K562 (cell line): ENCODE data around the gene NLRP5. TPM values are rescaled to one million over a fixed set of nuclear protein-coding genes. Genes with fewer than 3 reads are reported as not detected.

Experiments used
- ATAC-seq: fragments of 200-7000 bp; cut with Tn5 transposase; 3 replicates; pipeline ENCODE4 v1.9.1; 2020; ENCODE audit warnings: moderate library complexity
- BruUV-seq: library from RNA; stranded (reverse); fragments of 400-500 nt; replicated peaks from 2 replicates; lab custom pipeline; 2021; lab: Mats Ljungman, UMichigan
- CTCF ChIA-PET: fragments of 300-600 bp; formaldehyde crosslinking; extraction: SDS; loops from one replicate; lab custom pipeline; 2021; ENCODE audit warnings: low intra/inter-chr PET ratio; lab: Yijun Ruan, JAX
- POLR2A ChIA-PET: fragments of 300-600, 350-650 bp; sonication (Branson Sonifier 250); formaldehyde crosslinking; extraction: SDS; loops from one replicate; lab custom pipeline; 2021; ENCODE audit warnings: antibody characterized with exemption, inconsistent platforms; lab: Yijun Ruan, JAX
- DNase-seq, 4 experiments: peaks; one replicate each; pipeline versions ENCODE4 v3.0.0 to v3.0.0-alpha.2; 2011 to 2018; ENCODE audit warnings: low spot score in 3 of 4, mixed read lengths in 3 of 4; ENCODE audit errors: extremely low read depth in 1 of 4
- FAIRE-seq: peaks from 2 replicates; lab custom pipeline; 2011; peaks lifted over from hg19 to GRCh38; lab: Jason Lieb, UNC
- H2AFZ ChIP-seq: 2 replicates; pipeline ENCODE4 v1.6.0; 2011; ENCODE audit warnings: low read depth, low read length, control low read depth, inconsistent platforms
- H3K27ac ChIP-seq: fragments of 200-600 bp; 3 replicates; pipeline ENCODE4 v1.8.0; 2011; ENCODE audit warnings: low read depth, mild to moderate bottlenecking, control low read depth, inconsistent platforms, low read length, moderate library complexity, mixed read lengths; ENCODE audit errors: extremely low read depth
- H3K27me3 ChIP-seq, 2 experiments: fragments of 300-600 bp in 1 of 2; 2 replicates in 1 of 2; 3 replicates in 1 of 2; pipeline versions ENCODE4 v1.6.0 to v1.8.0; 2011; ENCODE audit warnings: inconsistent platforms in 2 of 2, low read length in 2 of 2, mild to moderate bottlenecking in 1 of 2, mixed read lengths in 1 of 2, moderate library complexity in 1 of 2; ENCODE audit not compliant: control insufficient read depth in 2 of 2, insufficient read depth in 2 of 2
- H3K36me3 ChIP-seq: fragments of 300-600 bp; 3 replicates; pipeline ENCODE4 v1.8.0; 2011; ENCODE audit warnings: mild to moderate bottlenecking, low read length, inconsistent platforms; ENCODE audit not compliant: control insufficient read depth, insufficient read depth
- H3K4me1 ChIP-seq, 2 experiments: fragments of 200-600 bp in 1 of 2; replicated peaks in 1 of 2; 2 replicates in 1 of 2; 3 replicates in 1 of 2; pipeline versions ENCODE4 v1.5.1 to v1.8.0; 2011; ENCODE audit warnings: inconsistent platforms in 2 of 2, low read length in 2 of 2, mild to moderate bottlenecking in 1 of 2, mixed read lengths in 1 of 2, moderate library complexity in 1 of 2; ENCODE audit not compliant: control insufficient read depth in 2 of 2, insufficient read depth in 2 of 2
- H3K4me2 ChIP-seq: 2 replicates; pipeline ENCODE4 v1.6.1; 2011; ENCODE audit warnings: low read length, control low read depth, inconsistent platforms, mixed read lengths; ENCODE audit not compliant: insufficient read depth
- H3K4me3 ChIP-seq: fragments of 200-600 bp; sonication (generic), shearing (Covaris generic); 2 replicates; pipeline ENCODE4 v1.5.1; 2016; ENCODE audit warnings: control low read depth, inconsistent platforms
- H3K79me2 ChIP-seq: fragments of 200-600 bp; 3 replicates; pipeline ENCODE4 v1.8.0; 2011; ENCODE audit warnings: low read length, inconsistent platforms; ENCODE audit not compliant: control insufficient read depth, insufficient read depth
- H3K9ac ChIP-seq, 2 experiments: 2 replicates each; pipeline versions ENCODE4 v1.6.0 to v1.6.1; 2011; ENCODE audit warnings: low read depth in 2 of 2, low read length in 2 of 2, control low read depth in 1 of 2, inconsistent platforms in 1 of 2, mild to moderate bottlenecking in 1 of 2, mixed read lengths in 1 of 2; ENCODE audit not compliant: insufficient read depth in 1 of 2
- H3K9me1 ChIP-seq: one replicate; pipeline ENCODE4 v1.6.0; 2011; ENCODE audit warnings: inconsistent platforms, mild to moderate bottlenecking, low read length, moderate library complexity; ENCODE audit not compliant: control insufficient read depth, insufficient read depth
- H3K9me3 ChIP-seq: replicated peaks from 2 replicates; pipeline ENCODE4 v1.5.1; 2011; ENCODE audit warnings: low read depth, low read length, inconsistent platforms; ENCODE audit not compliant: control insufficient read depth, insufficient read depth
- H4K20me1 ChIP-seq: replicated peaks from 2 replicates; pipeline ENCODE4 v1.6.1; 2011; ENCODE audit warnings: low read length, inconsistent platforms, mixed read lengths; ENCODE audit not compliant: control insufficient read depth, insufficient read depth
- ATF7 ChIP-seq: fragments of 450-650 bp; IDR thresholded peaks from 2 replicates; pipeline ENCODE4 v1.7.1; 2014; ENCODE audit warnings: mild to moderate bottlenecking, moderate library complexity
- HNRNPK ChIP-seq: fragments of 200-400 bp; formaldehyde crosslinking; IDR thresholded peaks from one replicate; pipeline ENCODE4 v1.6.1; 2018; ENCODE audit warnings: mild to moderate bottlenecking, low read depth, low read length; ENCODE audit not compliant: poor library complexity, severe bottlenecking
- MED1 ChIP-seq: sonication (generic); formaldehyde crosslinking; IDR thresholded peaks from 2 replicates; pipeline ENCODE4 v1.8.1; 2023; ENCODE audit warnings: missing genetic modification reagents, borderline replicate concordance
- MTF1 ChIP-seq: fragments of 250-450 bp; sonication (Bioruptor Pico); IDR thresholded peaks from 2 replicates; pipeline ENCODE4 v1.9.0; 2021; ENCODE audit warnings: moderate library complexity, mild to moderate bottlenecking, inconsistent platforms, borderline replicate concordance
- MXI1 ChIP-seq: IDR thresholded peaks from 2 replicates; pipeline ENCODE4 v1.6.1; 2011; ENCODE audit warnings: low read depth, mild to moderate bottlenecking, improper control_type of control experiment, low read length
- PCBP1 ChIP-seq: fragments of 200-400 bp; formaldehyde crosslinking; IDR thresholded peaks from 2 replicates; pipeline ENCODE4 v1.6.1; 2018; ENCODE audit warnings: mild to moderate bottlenecking, low read depth, low read length; ENCODE audit not compliant: poor library complexity, severe bottlenecking
- PCBP2 ChIP-seq: fragments of 200-400 bp; formaldehyde crosslinking; IDR thresholded peaks from 2 replicates; pipeline ENCODE4 v1.6.1; 2018; ENCODE audit warnings: low read length, low read depth, mild to moderate bottlenecking, moderate library complexity; ENCODE audit not compliant: poor library complexity, severe bottlenecking
- ZBTB8A ChIP-seq: fragments of 450-650 bp; IDR thresholded peaks from 2 replicates; pipeline ENCODE4 v1.6.1; 2018; ENCODE audit warnings: mild to moderate bottlenecking, moderate library complexity; ENCODE audit not compliant: partially characterized antibody
- WGBS: fragments of 100-300 bp; shearing (Covaris generic); methylation state at CpG from one replicate; pipeline ENCODE4 v1.1.6; 2016; ENCODE audit warnings: low coverage, mixed read lengths; ENCODE audit not compliant: insufficient coverage; ENCODE audit errors: missing lambda C conversion rate; 5-methylcytosine and 5-hydroxymethylcytosine counted together
- in situ Hi-C: fragments of 300-500 bp; cut with MboI; formaldehyde crosslinking; loops from 4 replicates; pipeline ENCODE4 v1.15.0; 2018; ENCODE audit warnings: inconsistent platforms, mixed read lengths
- intact Hi-C: fragments of 100-400 bp; cut with micrococcal nuclease; formaldehyde crosslinking; loops from 2 replicates; pipeline ENCODE4 v1.14.2; 2022
- polyA plus RNA-seq, 8 experiments: library from polyadenylated mRNA; depleted of rRNA in 4 of 8; stranded (reverse) in 5 of 8; unstranded in 3 of 8; fragments of >200 nt; fragmentation: Nextera tagmentation in 2 of 8; fragmentation: Illumina TruSeq in 1 of 8; extraction: Ambion mirVana in 2 of 8; extraction: Trizol in 1 of 8; gene quantifications; 2 replicates each; pipeline versions ENCODE4 v1.2.1 to v1.2.3, GENCODE V29; 2011 to 2014; ENCODE audit warnings: inconsistent platforms in 1 of 8, missing spikeins in 1 of 8
- total RNA-seq, 7 experiments: library from RNA; depleted of rRNA in 6 of 7; stranded (reverse); fragments of >200 nt in 6 of 7; fragmentation: Illumina TruSeq in 2 of 7; extraction: Trizol in 2 of 7; gene quantifications; 2 replicates each; pipeline versions ENCODE4 v1.2.1 to v1.2.3, GENCODE V29; 2011 to 2021; ENCODE audit warnings: low replicate concordance in 1 of 7
- TF ChIP-seq, protein P1 (sequence below): IDR thresholded peaks from 3 replicates; pipeline ENCODE4 v1.6.1; 2011; ENCODE audit warnings: borderline replicate concordance, mild to moderate bottlenecking; ENCODE audit not compliant: insufficient read length, insufficient read depth
- TF ChIP-seq, protein P2 (sequence below): sonication (generic); formaldehyde crosslinking; IDR thresholded peaks from 2 replicates; pipeline ENCODE4 v1.8.0; 2022; ENCODE audit warnings: mild to moderate bottlenecking, missing genetic modification reagents

Gene NLRP5
- total and polyA plus RNA-seq, 9 of the 15 experiments (the other 6 are each of a cell fraction or from before 2014, with no cell fraction given): 0.04 to 0.07 TPM; not detected in 7

DNA sequence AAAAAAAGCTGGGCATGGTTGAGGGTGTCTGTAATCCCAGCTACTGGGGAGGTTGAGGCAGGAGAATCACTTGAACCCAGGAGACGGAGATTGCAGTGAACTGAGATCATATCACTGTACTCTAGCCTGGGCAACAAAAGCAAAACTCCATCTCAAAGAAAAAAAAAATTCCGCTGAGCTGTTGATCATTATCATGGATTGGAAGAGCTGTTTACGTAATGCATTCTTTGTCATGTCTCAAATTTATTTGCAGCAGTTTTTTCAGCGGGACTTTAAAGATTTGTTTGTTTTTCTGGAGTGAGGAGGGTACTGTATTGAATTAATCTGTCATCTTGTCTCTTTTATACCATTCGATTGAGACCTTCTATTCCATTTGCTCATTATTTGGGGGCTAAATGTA is 4.3 kb downstream of the NLRP5 start:
- no peaks in the 10 kb centered on the region for H3K79me2 ChIP-seq
- H3K9ac ChIP-seq: no peak overlapping the region
- 0% methylated on average over 5 of the region's 5 CpGs for WGBS
- H2AFZ ChIP-seq: no peak overlapping the region
- H3K4me1 ChIP-seq: peaks cover 0 to 5% of the 10 kb centered on the region in 2 experiments; a peak in 2 of 5 replicates
- intact Hi-C loops: no loop called here
- H3K36me3 ChIP-seq: no peaks in the 10 kb centered on the region
- peaks cover 0 to 4% of the 10 kb centered on the region in 2 experiments; a peak in 2 of 5 replicates for H3K27me3 ChIP-seq
- no peak for ATAC-seq
- BruUV-seq: no TSS peak
- DNase-seq: no peak
- H4K20me1 ChIP-seq: no peaks in the 10 kb centered on the region
- no peak overlapping the region for H3K4me2 ChIP-seq
- ChIA-PET POLR2A (no interaction called here), CTCF (no interaction called here)
- no peak overlapping the region for H3K4me3 ChIP-seq
- in situ Hi-C loops: no loop called here
- H3K27ac ChIP-seq: no peak overlapping the region
- no peaks in the 10 kb centered on the region for H3K9me1 ChIP-seq
- TF ChIP-seq, protein P1, sequence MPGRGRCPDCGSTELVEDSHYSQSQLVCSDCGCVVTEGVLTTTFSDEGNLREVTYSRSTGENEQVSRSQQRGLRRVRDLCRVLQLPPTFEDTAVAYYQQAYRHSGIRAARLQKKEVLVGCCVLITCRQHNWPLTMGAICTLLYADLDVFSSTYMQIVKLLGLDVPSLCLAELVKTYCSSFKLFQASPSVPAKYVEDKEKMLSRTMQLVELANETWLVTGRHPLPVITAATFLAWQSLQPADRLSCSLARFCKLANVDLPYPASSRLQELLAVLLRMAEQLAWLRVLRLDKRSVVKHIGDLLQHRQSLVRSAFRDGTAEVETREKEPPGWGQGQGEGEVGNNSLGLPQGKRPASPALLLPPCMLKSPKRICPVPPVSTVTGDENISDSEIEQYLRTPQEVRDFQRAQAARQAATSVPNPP: no peak
- TF ChIP-seq ATF7: 0 out of 2 replicates have a peak, but pooled peaks have one; percentile 15
- H3K9me3 ChIP-seq: no peaks in the 10 kb centered on the region; the same call in 1 of the 2 replicates
- FAIRE-seq: no peak

DNA sequence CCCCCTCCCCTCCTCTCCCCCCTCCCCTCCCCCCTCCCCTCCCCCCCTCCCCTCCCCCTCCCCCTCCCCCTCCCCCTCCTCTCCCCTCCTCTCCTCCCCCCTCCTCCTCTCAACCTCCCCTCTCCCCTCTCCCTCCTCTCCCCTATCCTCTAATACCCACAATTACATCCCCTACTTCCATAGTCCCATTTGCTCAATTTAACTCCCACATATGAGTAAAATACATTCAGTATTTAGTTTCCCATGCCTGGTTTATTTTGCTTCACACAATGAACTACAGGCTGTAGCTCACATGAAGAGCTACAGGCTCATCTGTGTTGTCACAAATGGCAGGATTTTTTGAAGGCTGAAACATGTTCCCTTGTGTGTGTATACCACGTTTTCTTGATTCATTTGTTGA is 6.9 kb downstream of the NLRP5 start:
- Histone ChIP-seq H3K27ac (no peak overlapping the region), H3K27me3 (no peaks in the 10 kb centered on the region), H3K4me1 (no peaks in the 10 kb centered on the region), H3K79me2 (no peaks in the 10 kb centered on the region), H3K4me2 (no peak overlapping the region), H3K9me1 (no peaks in the 10 kb centered on the region), H3K4me3 (no peak overlapping the region), H4K20me1 (no peaks in the 10 kb centered on the region), H3K36me3 (no peaks in the 10 kb centered on the region), H2AFZ (no peak overlapping the region), H3K9ac (no peak overlapping the region), H3K9me3 (no peaks in the 10 kb centered on the region; the same call in 1 of the 2 replicates)
- POLR2A ChIA-PET: no interaction called here
- in situ Hi-C loops: no loop called here
- ATAC-seq: no peak
- FAIRE-seq: no peak
- 0% methylated on average over 1 of the region's 1 CpG for WGBS
- intact Hi-C loops: no loop called here
- TF ChIP-seq ZBTB8A (no peak), MXI1 (no peak), PCBP1 (peak; percentile 50), MTF1 (CRISPR knock-in tag) (no peak), MED1 (no peak), PCBP2 (peak; percentile 11), HNRNPK (peak; percentile 61)
- TF ChIP-seq, protein P2, sequence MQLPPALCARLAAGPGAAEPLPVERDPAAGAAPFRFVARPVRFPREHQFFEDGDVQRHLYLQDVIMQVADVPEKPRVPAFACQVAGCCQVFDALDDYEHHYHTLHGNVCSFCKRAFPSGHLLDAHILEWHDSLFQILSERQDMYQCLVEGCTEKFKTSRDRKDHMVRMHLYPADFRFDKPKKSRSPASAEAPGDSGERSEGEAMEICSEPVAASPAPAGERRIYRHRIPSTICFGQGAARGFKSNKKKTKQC (CRISPR knock-in tag): no peak
- BruUV-seq: no TSS peak
- DNase-seq: no peak
- CTCF ChIA-PET: no interaction called here
